ENCODE data around the gene PTPN6. TPM values are rescaled to one million over a fixed set of nuclear protein-coding genes. Genes with fewer than 3 reads are reported as not detected.

PTPN6 gene
- polyA plus RNA-seq, 1 donor from 2014 or later: not detected

DNA sequence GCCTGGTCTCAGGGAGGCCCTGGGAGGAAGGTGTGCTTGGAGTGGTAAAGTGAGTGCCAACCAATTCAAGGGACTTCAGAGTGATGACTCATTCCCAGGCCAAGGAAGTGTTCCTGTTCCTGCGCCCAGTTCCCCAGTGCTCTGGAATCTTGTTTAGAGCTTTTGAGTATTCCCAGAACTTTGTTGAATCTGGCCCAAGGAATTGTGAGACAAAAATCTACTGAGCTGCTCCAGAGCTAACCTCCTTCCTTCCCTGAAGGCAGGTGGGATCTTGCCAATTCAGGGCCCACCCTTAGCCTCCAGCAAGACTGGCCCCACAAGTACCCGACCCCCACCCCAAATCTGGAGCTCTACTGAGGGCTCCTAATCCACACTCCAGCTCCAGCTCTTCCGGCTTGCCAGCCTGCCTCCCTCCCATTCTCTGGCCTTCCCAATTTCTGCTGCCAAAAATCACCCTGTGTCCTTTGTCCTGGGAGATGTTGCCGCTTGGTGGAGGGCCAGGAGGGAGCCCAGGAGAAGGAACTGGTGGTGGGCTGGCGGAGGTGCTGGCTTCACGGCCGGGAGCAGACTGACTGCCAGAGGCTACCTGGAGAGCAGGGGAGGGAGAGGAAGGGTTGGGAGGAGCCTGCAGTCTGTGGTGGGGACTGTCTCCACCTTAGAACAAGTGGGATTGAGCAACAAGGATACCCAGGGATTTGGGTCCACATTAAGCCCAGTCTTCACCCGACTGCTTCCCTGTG, 25.4 kb upstream of the PTPN6 start:
- H3K4me2 ChIP-seq (ENCODE audit: low read length): peak overlapping the region; percentile 63
- no peak for TF ChIP-seq EP300 (conservative IDR thresholded peaks at IDR 0.05; ENCODE audit: poor library complexity, severe bottlenecking)
- TF ChIP-seq, protein P1, sequence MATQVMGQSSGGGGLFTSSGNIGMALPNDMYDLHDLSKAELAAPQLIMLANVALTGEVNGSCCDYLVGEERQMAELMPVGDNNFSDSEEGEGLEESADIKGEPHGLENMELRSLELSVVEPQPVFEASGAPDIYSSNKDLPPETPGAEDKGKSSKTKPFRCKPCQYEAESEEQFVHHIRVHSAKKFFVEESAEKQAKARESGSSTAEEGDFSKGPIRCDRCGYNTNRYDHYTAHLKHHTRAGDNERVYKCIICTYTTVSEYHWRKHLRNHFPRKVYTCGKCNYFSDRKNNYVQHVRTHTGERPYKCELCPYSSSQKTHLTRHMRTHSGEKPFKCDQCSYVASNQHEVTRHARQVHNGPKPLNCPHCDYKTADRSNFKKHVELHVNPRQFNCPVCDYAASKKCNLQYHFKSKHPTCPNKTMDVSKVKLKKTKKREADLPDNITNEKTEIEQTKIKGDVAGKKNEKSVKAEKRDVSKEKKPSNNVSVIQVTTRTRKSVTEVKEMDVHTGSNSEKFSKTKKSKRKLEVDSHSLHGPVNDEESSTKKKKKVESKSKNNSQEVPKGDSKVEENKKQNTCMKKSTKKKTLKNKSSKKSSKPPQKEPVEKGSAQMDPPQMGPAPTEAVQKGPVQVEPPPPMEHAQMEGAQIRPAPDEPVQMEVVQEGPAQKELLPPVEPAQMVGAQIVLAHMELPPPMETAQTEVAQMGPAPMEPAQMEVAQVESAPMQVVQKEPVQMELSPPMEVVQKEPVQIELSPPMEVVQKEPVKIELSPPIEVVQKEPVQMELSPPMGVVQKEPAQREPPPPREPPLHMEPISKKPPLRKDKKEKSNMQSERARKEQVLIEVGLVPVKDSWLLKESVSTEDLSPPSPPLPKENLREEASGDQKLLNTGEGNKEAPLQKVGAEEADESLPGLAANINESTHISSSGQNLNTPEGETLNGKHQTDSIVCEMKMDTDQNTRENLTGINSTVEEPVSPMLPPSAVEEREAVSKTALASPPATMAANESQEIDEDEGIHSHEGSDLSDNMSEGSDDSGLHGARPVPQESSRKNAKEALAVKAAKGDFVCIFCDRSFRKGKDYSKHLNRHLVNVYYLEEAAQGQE (IDR thresholded peaks at IDR 0.05; ENCODE audit: borderline replicate concordance): peak; percentile 36
- H3K27ac ChIP-seq (ENCODE audit: low read length): peak overlapping the region; percentile 94
- peaks cover 24% of the 10 kb centered on the region for H3K79me2 ChIP-seq (replicated peaks; ENCODE audit: insufficient read depth, low read length)
- H3K36me3 ChIP-seq (ENCODE audit: insufficient read depth, low read length): no peaks in the 10 kb centered on the region
- H4K20me1 ChIP-seq (ENCODE audit: insufficient read depth): no peaks in the 10 kb centered on the region
- H3F3A ChIP-seq (ENCODE audit: insufficient read depth, low read length, poor library complexity, severe bottlenecking): peaks cover 8% of the 10 kb centered on the region
- H2AFZ ChIP-seq (ENCODE audit: low read depth, low read length): no peak overlapping the region
- no peaks in the 10 kb centered on the region for H3K9me2 ChIP-seq (ENCODE audit: insufficient read depth, low read length)
- H3K4me3 ChIP-seq (ENCODE audit: low read length): peak overlapping the region; percentile 70
- peak overlapping the region; percentile 98 for H3K9ac ChIP-seq (ENCODE audit: low read length)
- H3K27me3 ChIP-seq (ENCODE audit: insufficient read depth, low read depth, low read length): no peaks in the 10 kb centered on the region
- no peaks in the 10 kb centered on the region for H3K9me3 ChIP-seq (ENCODE audit: low read length)

DNA sequence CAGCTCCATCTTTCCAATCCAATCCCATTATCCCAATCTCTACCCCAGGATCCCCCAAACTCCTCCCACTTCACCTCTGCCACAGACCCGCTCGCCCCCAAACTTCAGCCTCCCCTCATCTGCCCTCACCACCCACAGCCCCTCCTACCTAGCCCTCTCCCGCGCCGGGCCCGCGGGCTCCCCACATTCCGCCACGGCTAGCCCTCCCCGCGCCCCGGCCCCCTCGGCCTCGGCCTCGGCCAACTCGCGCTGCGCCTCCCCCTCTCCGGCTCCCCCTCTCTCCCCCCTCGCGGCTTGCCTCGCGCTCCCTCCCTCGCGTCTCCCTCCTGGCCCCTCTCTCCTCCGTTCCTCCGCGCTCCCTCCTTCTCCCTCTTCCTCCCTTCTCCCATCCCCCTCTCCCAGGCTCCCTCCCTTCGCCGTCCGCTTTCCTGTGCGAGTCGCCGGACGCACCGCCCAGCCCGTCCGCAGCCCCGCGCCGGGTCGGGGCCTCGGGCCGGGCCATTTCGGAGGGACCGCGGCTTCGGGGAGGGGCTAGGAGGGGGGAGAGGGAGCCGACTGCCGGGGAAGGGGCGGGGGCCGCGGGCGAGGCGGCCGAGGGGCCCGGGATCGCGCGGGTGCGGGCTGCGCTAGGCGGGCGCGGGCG, 23.7 kb upstream of the PTPN6 start, which contains the start of gene ATN1:
TSS of gene ATN1 (plus strand) at position 581 of the 643 bp plus-strand sequence. CDS start 6,043 bp downstream, outside the sequence.
- TF ChIP-seq, protein P2, sequence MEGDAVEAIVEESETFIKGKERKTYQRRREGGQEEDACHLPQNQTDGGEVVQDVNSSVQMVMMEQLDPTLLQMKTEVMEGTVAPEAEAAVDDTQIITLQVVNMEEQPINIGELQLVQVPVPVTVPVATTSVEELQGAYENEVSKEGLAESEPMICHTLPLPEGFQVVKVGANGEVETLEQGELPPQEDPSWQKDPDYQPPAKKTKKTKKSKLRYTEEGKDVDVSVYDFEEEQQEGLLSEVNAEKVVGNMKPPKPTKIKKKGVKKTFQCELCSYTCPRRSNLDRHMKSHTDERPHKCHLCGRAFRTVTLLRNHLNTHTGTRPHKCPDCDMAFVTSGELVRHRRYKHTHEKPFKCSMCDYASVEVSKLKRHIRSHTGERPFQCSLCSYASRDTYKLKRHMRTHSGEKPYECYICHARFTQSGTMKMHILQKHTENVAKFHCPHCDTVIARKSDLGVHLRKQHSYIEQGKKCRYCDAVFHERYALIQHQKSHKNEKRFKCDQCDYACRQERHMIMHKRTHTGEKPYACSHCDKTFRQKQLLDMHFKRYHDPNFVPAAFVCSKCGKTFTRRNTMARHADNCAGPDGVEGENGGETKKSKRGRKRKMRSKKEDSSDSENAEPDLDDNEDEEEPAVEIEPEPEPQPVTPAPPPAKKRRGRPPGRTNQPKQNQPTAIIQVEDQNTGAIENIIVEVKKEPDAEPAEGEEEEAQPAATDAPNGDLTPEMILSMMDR (IDR thresholded peaks at IDR 0.05; ENCODE audit: poor library complexity, severe bottlenecking): no peak
- TF ChIP-seq RAD21 (conservative IDR thresholded peaks at IDR 0.05) (no peak), MXI1 (conservative IDR thresholded peaks at IDR 0.05; ENCODE audit: poor library complexity, severe bottlenecking) (peak; percentile 28), EP300 (conservative IDR thresholded peaks at IDR 0.05; ENCODE audit: poor library complexity, severe bottlenecking) (no peak), SMC3 (conservative IDR thresholded peaks at IDR 0.05; ENCODE audit: poor library complexity) (no peak), TAF1 (IDR thresholded peaks at IDR 0.05; ENCODE audit: low read depth) (peak; percentile 78), POLR2AphosphoS5 (IDR thresholded peaks at IDR 0.05) (peak; percentile 80), EZH2 (IDR thresholded peaks at IDR 0.05; ENCODE audit: borderline replicate concordance, insufficient read depth, low read length, poor library complexity, severe bottlenecking) (no peak)
- TF ChIP-seq, protein P1 (IDR thresholded peaks at IDR 0.05; ENCODE audit: borderline replicate concordance): peak; percentile 69
- Histone ChIP-seq H3K9me3 (ENCODE audit: low read length) (no peaks in the 10 kb centered on the region), H3K27ac (ENCODE audit: low read length) (peak within 1 kb of the TSS; percentile 94), H3K9ac (ENCODE audit: low read length) (peak within 1 kb of the TSS; percentile 98), H3K4me2 (ENCODE audit: low read length) (peak within 1 kb of the TSS; percentile 97), H2AFZ (ENCODE audit: low read depth, low read length) (peak within 1 kb of the TSS; percentile 66), H3K27me3 (ENCODE audit: insufficient read depth, low read depth, low read length) (no peaks in the 10 kb centered on the region), H3K79me2 (replicated peaks; ENCODE audit: insufficient read depth, low read length) (peaks cover 36% of the 10 kb centered on the region), H3F3A (ENCODE audit: insufficient read depth, low read length, poor library complexity, severe bottlenecking) (peaks cover 8% of the 10 kb centered on the region), H3K4me3 (ENCODE audit: low read length) (peak within 1 kb of the TSS; percentile 77), H3K9me2 (ENCODE audit: insufficient read depth, low read length) (no peaks in the 10 kb centered on the region), H4K20me1 (ENCODE audit: insufficient read depth) (no peaks in the 10 kb centered on the region), H3K36me3 (ENCODE audit: insufficient read depth, low read length) (no peaks in the 10 kb centered on the region)
